ENCODE data around the gene TUBGCP6.

DNA sequence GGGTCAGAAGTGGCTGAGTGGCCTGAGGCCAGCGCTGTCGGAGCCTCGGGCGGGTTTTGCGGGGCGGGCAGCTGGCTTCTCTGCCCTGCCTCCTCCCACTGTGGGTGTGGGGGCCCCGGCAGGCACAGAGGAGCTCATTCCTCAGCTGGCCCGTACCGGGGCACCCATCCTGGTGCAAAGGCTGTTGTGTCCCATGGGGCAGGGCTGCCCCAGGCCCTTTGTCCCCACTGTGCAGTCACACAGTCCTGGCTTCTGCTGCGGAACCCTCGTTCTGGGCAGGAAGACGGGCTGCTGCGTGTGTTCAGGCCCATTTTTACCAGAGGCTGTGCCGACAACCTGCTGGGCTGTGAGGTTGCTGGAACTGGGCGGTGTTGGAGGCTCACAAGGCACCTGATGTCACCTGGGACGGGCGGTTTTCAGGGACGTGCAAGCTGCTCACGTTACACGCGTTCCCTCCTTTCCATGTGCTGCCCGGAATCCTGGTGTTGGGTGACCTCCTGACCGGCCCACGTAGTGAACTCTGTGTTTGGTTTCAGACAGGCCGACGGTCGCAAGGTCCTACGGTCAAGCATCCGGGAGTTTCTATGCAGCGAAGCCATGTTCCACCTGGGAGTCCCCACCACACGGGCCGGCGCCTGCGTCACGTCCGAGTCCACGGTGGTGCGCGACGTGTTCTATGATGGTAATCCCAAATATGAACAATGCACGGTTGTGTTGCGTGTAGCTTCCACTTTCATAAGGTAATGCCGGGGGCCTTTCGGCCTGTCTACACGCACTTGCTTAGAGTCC, 38.8 kb downstream of the TUBGCP6 start:
- TF ChIP-seq, protein P1, sequence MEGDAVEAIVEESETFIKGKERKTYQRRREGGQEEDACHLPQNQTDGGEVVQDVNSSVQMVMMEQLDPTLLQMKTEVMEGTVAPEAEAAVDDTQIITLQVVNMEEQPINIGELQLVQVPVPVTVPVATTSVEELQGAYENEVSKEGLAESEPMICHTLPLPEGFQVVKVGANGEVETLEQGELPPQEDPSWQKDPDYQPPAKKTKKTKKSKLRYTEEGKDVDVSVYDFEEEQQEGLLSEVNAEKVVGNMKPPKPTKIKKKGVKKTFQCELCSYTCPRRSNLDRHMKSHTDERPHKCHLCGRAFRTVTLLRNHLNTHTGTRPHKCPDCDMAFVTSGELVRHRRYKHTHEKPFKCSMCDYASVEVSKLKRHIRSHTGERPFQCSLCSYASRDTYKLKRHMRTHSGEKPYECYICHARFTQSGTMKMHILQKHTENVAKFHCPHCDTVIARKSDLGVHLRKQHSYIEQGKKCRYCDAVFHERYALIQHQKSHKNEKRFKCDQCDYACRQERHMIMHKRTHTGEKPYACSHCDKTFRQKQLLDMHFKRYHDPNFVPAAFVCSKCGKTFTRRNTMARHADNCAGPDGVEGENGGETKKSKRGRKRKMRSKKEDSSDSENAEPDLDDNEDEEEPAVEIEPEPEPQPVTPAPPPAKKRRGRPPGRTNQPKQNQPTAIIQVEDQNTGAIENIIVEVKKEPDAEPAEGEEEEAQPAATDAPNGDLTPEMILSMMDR (IDR thresholded peaks at IDR 0.05; ENCODE audit: low read depth, low read length, poor library complexity, severe bottlenecking): no peak
- no peak for TF ChIP-seq EZH2phosphoT487 (IDR thresholded peaks at IDR 0.05; ENCODE audit: borderline replicate concordance, low read length)
